Tibial artery (tissue), 4 donors: Measurements from ENCODE around the gene TMOD2.

Experiments used
- DNase-seq, 2 donors: peaks; one replicate each; pipeline ENCODE4 v3.0.0-alpha.2; 2019
- H3K27ac ChIP-seq, 2 donors: fragments of 200-600 bp; sonication (generic) in 1 of 2; 1 replicate in 1 of 2; 2 replicates in 1 of 2; pipeline ENCODE4 v1.5.1; 2018 to 2019; ENCODE audit warnings: mild to moderate bottlenecking in 1 of 2
- H3K27me3 ChIP-seq, 2 donors: fragments of 200-600 bp; sonication (generic) in 1 of 2; one replicate each; pipeline versions ENCODE4 v1.5.1 to v1.6.0; 2016 to 2019
- H3K36me3 ChIP-seq, 3 donors: fragments of 200-600 bp; sonication (generic) in 2 of 3; one replicate each; pipeline ENCODE4 v1.5.1; 2016 to 2019; ENCODE audit warnings: mild to moderate bottlenecking in 2 of 3
- H3K4me1 ChIP-seq, 4 donors: fragments of 200-600 bp; sonication (generic) in 2 of 4; 1 replicate in 3 of 4; 2 replicates in 1 of 4; pipeline ENCODE4 v1.5.1; 2016 to 2019
- H3K4me3 ChIP-seq, 2 donors: fragments of 200-600 bp; sonication (generic) in 1 of 2; 1 replicate in 1 of 2; 2 replicates in 1 of 2; pipeline ENCODE4 v1.5.1; 2018 to 2019; ENCODE audit warnings: mild to moderate bottlenecking in 2 of 2
- H3K9me3 ChIP-seq, 3 donors: fragments of 200-600 bp; sonication (generic) in 1 of 3; one replicate each; pipeline ENCODE4 v1.5.1; 2016 to 2019
- intact Hi-C: fragments of 100-400 bp; cut with DNase I; formaldehyde crosslinking; loops from one replicate; pipeline ENCODE4 v1.15.0; 2023; ENCODE audit warnings: low total_unique reads
- TF ChIP-seq, protein P1 (sequence below), 2 experiments: fragments of 200-600 bp in 1 of 2; fragments of 450-650 bp in 1 of 2; IDR thresholded peaks; one replicate each; pipeline ENCODE4 v1.5.1; 2017 to 2019; ENCODE audit warnings: antibody characterized with exemption in 2 of 2, mild to moderate bottlenecking in 1 of 2, moderate library complexity in 1 of 2

TMOD2 gene

DNA sequence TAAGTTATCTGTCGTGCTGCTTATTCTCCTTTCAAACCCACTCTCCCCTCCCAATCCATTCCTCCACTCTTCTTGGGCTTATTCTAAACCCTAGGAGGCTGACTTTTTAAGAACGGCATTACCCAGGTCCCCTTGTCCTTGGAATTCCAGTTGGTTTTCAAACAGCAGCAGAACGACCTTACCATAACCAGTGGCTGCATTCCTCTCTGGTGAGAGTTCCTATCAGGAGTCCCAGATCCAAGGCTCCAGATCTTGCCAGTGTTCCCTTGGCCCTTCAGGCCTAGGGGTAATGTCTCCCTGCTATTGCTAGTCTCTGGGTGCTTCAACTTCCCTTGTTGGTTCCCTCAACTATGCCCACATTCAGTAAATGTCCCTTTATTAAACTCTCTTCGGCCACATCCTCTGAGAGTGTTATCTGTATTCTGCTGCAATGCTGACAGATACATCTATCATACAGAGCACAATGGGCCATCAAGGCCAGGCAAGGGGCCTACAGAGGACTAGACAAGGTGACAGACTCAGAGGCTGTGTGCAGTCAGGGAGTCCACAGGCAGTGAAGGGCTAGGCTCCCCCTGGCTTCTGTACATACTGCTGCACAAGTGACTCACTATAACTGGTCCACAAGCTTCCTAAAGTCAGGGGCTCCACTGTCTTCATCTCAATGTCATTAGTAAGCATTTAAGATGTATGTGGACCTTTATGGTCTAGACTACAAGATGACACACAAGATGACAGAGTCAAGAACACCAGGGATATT, 24.1 kb upstream of the TMOD2 start:
- Histone ChIP-seq H3K27ac (no peak overlapping the region), H3K27me3 (no peaks in the 10 kb centered on the region), H3K4me3 (no peak overlapping the region), H3K4me1 (peaks cover 0 to 15% (median 9%) of the 10 kb centered on the region in 4 donors), H3K36me3 (peaks cover 0 to 6% (median under 1%) of the 10 kb centered on the region in 3 donors), H3K9me3 (no peaks in the 10 kb centered on the region)
- TF ChIP-seq, protein P1, sequence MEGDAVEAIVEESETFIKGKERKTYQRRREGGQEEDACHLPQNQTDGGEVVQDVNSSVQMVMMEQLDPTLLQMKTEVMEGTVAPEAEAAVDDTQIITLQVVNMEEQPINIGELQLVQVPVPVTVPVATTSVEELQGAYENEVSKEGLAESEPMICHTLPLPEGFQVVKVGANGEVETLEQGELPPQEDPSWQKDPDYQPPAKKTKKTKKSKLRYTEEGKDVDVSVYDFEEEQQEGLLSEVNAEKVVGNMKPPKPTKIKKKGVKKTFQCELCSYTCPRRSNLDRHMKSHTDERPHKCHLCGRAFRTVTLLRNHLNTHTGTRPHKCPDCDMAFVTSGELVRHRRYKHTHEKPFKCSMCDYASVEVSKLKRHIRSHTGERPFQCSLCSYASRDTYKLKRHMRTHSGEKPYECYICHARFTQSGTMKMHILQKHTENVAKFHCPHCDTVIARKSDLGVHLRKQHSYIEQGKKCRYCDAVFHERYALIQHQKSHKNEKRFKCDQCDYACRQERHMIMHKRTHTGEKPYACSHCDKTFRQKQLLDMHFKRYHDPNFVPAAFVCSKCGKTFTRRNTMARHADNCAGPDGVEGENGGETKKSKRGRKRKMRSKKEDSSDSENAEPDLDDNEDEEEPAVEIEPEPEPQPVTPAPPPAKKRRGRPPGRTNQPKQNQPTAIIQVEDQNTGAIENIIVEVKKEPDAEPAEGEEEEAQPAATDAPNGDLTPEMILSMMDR (IDR thresholded peaks at IDR 0.05) = no peak
- no peak for DNase-seq
- intact Hi-C loops = no loop called here

DNA sequence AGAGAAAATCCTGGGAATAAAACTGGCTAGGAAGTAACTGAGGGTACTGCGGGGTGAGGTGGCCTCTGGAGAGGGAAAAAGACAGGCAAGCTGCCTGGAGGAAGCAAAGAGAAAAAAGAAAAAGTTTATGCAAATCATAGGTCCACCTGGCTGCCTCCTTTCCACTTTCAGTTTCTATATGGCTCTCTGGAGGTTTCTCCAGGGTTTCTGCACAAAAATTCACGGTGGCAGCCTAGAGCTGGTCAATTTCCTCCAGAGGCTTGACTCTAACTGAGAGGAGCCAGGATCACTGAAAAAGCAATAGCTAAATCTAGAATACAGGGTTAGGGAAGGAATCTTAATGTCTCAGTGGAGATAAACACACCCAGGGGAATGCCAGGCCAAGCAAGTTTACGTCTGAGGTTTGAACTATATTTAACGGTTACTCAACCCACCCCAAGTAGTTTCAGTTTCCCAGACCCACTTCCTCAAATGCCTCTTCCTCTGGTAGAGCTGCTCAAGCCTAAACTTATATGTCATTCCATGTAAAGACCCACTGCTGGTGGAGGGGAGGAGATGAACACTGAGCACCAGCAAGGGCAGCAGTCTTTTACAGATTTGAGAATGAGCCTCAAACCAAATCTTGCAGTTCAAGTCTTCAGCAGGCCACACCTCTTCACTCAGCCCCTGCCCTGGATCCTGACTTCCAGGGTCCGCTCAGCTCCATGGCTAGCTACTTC, 19.7 kb upstream of the TMOD2 start:
- peaks cover 0 to 31% (median 23%) of the 10 kb centered on the region in 4 donors for H3K4me1 ChIP-seq

DNA sequence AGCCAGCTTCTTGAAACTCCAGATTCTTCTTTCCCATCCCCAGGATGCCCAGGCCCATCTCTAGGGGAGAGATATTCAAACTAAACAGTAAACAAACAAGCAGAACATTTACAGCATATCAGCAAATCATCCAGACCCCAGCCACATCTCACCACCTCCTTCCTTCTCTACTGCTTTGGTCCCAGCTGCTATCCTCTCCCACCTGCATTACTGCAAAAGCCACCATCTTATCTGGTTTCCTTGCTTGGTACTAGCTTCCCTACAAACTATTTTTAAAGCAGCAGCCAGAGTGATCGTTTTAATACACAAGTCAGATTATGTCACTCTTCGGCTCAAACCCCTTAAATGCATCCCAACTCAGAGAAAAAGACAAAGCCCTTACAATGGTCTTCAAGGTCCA, 18.8 kb upstream of the TMOD2 start:
- TF ChIP-seq, protein P1 (IDR thresholded peaks at IDR 0.05) = no peak
- no peak for DNase-seq
- Histone ChIP-seq H3K4me3 (no peak overlapping the region), H3K27me3 (no peaks in the 10 kb centered on the region), H3K9me3 (no peaks in the 10 kb centered on the region), H3K36me3 (no peaks in the 10 kb centered on the region), H3K27ac (peak overlapping the region; percentile 69 to 70), H3K4me1 (peaks cover 0 to 34% (median 24%) of the 10 kb centered on the region in 4 donors)
- intact Hi-C loops = no loop called here

More for the DNA sequence above, 19.7 kb upstream of the TMOD2 start:
- H3K27ac ChIP-seq = peak overlapping the region; percentile 69 to 70
- TF ChIP-seq, protein P1 (IDR thresholded peaks at IDR 0.05) = no peak
- H3K36me3 ChIP-seq = no peaks in the 10 kb centered on the region
- H3K4me3 ChIP-seq = peak overlapping the region; percentile 35 to 44
- H3K27me3 ChIP-seq = no peaks in the 10 kb centered on the region
- no peaks in the 10 kb centered on the region for H3K9me3 ChIP-seq
- no peak for DNase-seq
- intact Hi-C loops = no loop called here

- Histone ChIP-seq H3K4me3 (no peak overlapping the region), H3K27me3 (no peaks in the 10 kb centered on the region), H3K27ac (peak overlapping the region; percentile 75 to 83), H3K9me3 (no peaks in the 10 kb centered on the region), H3K36me3 (no peaks in the 10 kb centered on the region), H3K4me1 (peaks cover 0 to 42% (median 29%) of the 10 kb centered on the region in 4 donors)
- DNase-seq = no peak
- intact Hi-C loops = no loop called here
- TF ChIP-seq, protein P1 (IDR thresholded peaks at IDR 0.05) = no peak
Observed at GRCh38 chr15:51735228-51736010, 16.0 kb upstream of the TMOD2 start.

- Histone ChIP-seq H3K36me3 (no peaks in the 10 kb centered on the region), H3K4me1 (peaks cover 0 to 38% (median 25%) of the 10 kb centered on the region in 4 donors), H3K27ac (peak overlapping the region; percentile 75 to 83), H3K27me3 (no peaks in the 10 kb centered on the region), H3K9me3 (no peaks in the 10 kb centered on the region), H3K4me3 (peak overlapping the region; percentile 74 to 81)
- TF ChIP-seq, protein P1 (IDR thresholded peaks at IDR 0.05) = no peak
- intact Hi-C loops = no loop called here
- no peak for DNase-seq
Observed at GRCh38 chr15:51736069-51736468, 15.3 kb upstream of the TMOD2 start.
